Measurements from ENCODE around the gene KCNN1. TPM values are rescaled to one million over a fixed set of nuclear protein-coding genes. Genes with fewer than 3 reads are reported as not detected.

The KCNN1 gene
- total RNA-seq, 2 donors from 2014 or later: 0.56 to 0.63 TPM

DNA sequence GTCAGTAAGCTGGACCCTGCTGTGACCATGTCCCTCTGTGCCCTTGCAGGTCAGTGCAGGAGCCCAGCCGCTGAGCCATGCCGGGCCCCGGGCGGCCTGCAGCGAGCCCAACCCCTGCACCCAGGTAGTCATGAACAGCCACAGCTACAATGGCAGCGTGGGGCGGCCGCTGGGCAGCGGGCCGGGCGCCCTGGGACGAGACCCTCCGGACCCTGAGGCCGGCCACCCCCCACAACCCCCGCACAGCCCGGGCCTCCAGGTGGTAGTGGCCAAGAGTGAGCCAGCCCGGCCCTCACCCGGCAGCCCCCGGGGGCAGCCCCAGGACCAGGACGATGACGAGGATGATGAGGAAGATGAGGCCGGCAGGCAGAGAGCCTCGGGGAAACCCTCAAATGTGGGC, 6.9 kb downstream of the KCNN1 start:
- Histone ChIP-seq H3K4me1 (no peaks in the 10 kb centered on the region), H3K27ac (no peak overlapping the region), H3K36me3 (no peaks in the 10 kb centered on the region), H3K9me3 (no peaks in the 10 kb centered on the region), H3K4me3 (no peak overlapping the region), H3K27me3 (no peaks in the 10 kb centered on the region)
- TF ChIP-seq CTCF (IDR thresholded peaks at IDR 0.05): no peak
- no peak for DNase-seq (ENCODE audit: low spot score)

DNA sequence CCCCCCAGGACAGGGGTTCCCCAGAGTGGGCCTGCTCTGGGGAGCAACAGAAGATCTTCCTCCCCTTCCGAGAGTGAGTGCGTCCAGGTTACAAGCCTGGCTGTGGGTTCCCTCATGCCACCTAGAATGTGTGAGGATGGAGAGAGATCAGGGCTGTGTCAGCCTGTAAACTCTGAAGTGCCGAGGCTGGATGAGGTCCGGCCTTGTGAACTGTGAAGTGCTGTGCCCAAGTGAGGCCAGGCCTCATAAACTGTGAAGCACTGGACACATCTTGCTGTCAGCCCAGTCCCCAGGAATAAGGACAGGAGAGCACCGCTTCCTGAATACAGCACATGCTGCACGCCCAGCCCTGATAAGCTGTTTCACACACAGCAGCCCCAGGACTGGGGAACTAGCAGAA, 7.6 kb downstream of the KCNN1 start:
- no peak for TF ChIP-seq CTCF (IDR thresholded peaks at IDR 0.05)
- H3K27me3 ChIP-seq: no peaks in the 10 kb centered on the region
- DNase-seq (ENCODE audit: low spot score): no peak
- H3K27ac ChIP-seq: no peak overlapping the region
- H3K4me1 ChIP-seq: no peaks in the 10 kb centered on the region
- no peaks in the 10 kb centered on the region for H3K9me3 ChIP-seq
- no peak overlapping the region for H3K4me3 ChIP-seq
- no peaks in the 10 kb centered on the region for H3K36me3 ChIP-seq

DNA sequence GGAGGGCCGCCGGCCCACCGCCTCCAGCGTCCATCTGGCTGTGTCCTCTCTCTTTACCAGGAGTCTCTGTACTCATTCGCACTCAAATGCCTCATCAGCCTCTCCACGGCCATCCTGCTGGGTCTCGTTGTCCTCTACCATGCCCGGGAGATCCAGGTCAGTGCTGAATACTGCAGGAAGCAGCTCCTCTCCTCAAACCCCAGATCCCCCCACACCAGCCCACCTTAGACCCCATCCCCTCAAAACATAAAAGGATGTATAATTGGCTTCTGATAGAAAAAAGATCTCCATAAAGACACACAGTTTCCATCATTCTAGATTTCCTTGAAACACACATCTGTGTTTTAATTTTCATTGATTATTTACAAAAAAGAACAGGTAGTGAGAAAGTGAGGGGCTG, 8.1 kb downstream of the KCNN1 start:
- no peaks in the 10 kb centered on the region for H3K27me3 ChIP-seq
- no peak overlapping the region for H3K27ac ChIP-seq

DNA sequence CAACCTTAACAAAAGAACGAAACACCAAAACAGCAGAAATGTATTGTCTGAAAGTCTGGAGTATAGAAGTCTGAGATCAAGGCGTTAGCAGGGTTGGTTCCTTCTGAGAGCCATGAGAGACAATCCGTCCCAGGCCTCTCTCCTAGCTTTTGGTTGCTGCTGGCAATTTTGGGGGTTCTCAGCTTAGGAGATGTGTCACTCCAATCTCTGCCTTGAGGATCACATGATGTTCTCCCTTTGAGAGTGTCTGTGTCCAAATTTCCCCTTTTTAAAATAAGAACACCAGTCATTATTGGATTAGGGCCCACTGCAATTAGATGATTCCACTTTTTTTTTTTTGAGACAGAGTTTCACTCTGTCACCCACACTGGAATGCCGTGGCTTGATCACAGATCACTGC, 10.1 kb downstream of the KCNN1 start:
- Histone ChIP-seq H3K4me3 (no peak overlapping the region), H3K27me3 (no peaks in the 10 kb centered on the region), H3K9me3 (no peaks in the 10 kb centered on the region), H3K36me3 (no peaks in the 10 kb centered on the region), H3K27ac (no peak overlapping the region), H3K4me1 (no peaks in the 10 kb centered on the region)
- DNase-seq (ENCODE audit: low spot score): no peak
- no peak for TF ChIP-seq CTCF (IDR thresholded peaks at IDR 0.05)

More for the DNA sequence above, 8.1 kb downstream of the KCNN1 start:
- no peaks in the 10 kb centered on the region for H3K36me3 ChIP-seq
- no peak for DNase-seq (ENCODE audit: low spot score)
- TF ChIP-seq CTCF (IDR thresholded peaks at IDR 0.05): no peak
- no peak overlapping the region for H3K4me3 ChIP-seq
- H3K4me1 ChIP-seq: no peaks in the 10 kb centered on the region
- no peaks in the 10 kb centered on the region for H3K9me3 ChIP-seq

DNA sequence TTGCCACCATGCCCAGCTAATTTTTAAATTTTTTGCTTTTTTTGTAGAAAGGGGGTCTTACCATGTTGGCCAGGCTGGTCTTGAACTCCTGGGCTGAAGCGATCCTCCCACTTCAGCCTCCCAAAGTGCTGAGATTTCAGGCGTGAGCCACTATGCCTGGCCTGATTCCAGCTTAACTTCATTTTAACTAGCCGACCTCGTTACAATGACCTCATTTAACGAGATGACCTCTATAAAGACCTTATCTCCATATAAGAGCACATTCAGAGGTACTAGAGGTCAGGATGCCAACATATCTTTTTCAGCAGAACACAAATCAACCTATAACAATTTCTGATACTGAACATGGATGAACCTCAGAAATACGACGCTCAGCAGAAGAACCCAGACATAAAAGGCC, 10.6 kb downstream of the KCNN1 start:
- Histone ChIP-seq H3K4me3 (no peak overlapping the region), H3K27ac (no peak overlapping the region), H3K9me3 (no peaks in the 10 kb centered on the region), H3K4me1 (no peaks in the 10 kb centered on the region), H3K36me3 (no peaks in the 10 kb centered on the region), H3K27me3 (no peaks in the 10 kb centered on the region)
- DNase-seq (ENCODE audit: low spot score): no peak
- no peak for TF ChIP-seq CTCF (IDR thresholded peaks at IDR 0.05)

- H3K9me3 ChIP-seq: no peaks in the 10 kb centered on the region
- no peak for DNase-seq (ENCODE audit: low spot score)
- no peaks in the 10 kb centered on the region for H3K36me3 ChIP-seq
- H3K4me1 ChIP-seq: no peaks in the 10 kb centered on the region
- TF ChIP-seq CTCF (IDR thresholded peaks at IDR 0.05): no peak
- H3K27ac ChIP-seq: no peak overlapping the region
- H3K4me3 ChIP-seq: no peak overlapping the region
- no peaks in the 10 kb centered on the region for H3K27me3 ChIP-seq
Measured at GRCh38 chr19:17981611-17982010, 14.7 kb downstream of the KCNN1 start.
